Measurements from ENCODE around the gene PCBP4. TPM values are rescaled to one million over a fixed set of nuclear protein-coding genes. Genes with fewer than 3 reads are reported as not detected.

PCBP4 gene
- polyA plus RNA-seq, 6 donors from 2014 or later: 3.0 to 5.7 (median 5.0) TPM

GRCh38 chr3:51954713-51955112 lies 12.5 kb downstream of the PCBP4 start:
- peaks cover 0 to 8% of the 10 kb centered on the region in 2 donors for H3K36me3 Mint-ChIP-seq
- H3K27me3 Mint-ChIP-seq: peaks cover 18 to 34% (median 26%) of the 10 kb centered on the region in 3 donors
- DNase-seq (no peak), ATAC-seq (ENCODE audit: low read depth in 2 of 2) (no peak)
- H3K9me3 Mint-ChIP-seq: no peaks in the 10 kb centered on the region
- H3K27ac Mint-ChIP-seq: no peak overlapping the region
- peaks cover 4% of the 10 kb centered on the region in 3 donors for H3K4me1 Mint-ChIP-seq
- peak overlapping the region in 4 of 8 donors; percentile 30 to 63 (median 49) for H3K4me3 Mint-ChIP-seq

- Mint-ChIP-seq H3K4me3 (peak overlapping the region in 3 of 8 donors; percentile 22 to 36 (median 33)), H3K9me3 (no peaks in the 10 kb centered on the region), H3K4me1 (peaks cover 4% of the 10 kb centered on the region in 3 donors), H3K27me3 (peaks cover 18 to 34% (median 26%) of the 10 kb centered on the region in 3 donors), H3K36me3 (peaks cover 0 to 8% of the 10 kb centered on the region in 2 donors), H3K27ac (peak overlapping the region in 1 of 6 donors; percentile 75)
- ATAC-seq (ENCODE audit: low read depth in 2 of 2) (no peak), DNase-seq (no peak)
Observed at GRCh38 chr3:51954105-51954504, 13.1 kb downstream of the PCBP4 start.

- Mint-ChIP-seq H3K36me3 (peaks cover 0 to 6% of the 10 kb centered on the region in 2 donors), H3K9me3 (no peaks in the 10 kb centered on the region), H3K4me3 (no peak overlapping the region), H3K27me3 (peaks cover 18 to 34% (median 26%) of the 10 kb centered on the region in 3 donors), H3K27ac (no peak overlapping the region), H3K4me1 (peaks cover 4% of the 10 kb centered on the region in 3 donors)
- no peak for ATAC-seq (ENCODE audit: low read depth in 2 of 2)
- DNase-seq: no peak
Observed at GRCh38 chr3:51953445-51953844, 13.8 kb downstream of the PCBP4 start.

- Mint-ChIP-seq H3K36me3 (peaks cover 0 to 8% of the 10 kb centered on the region in 2 donors), H3K27ac (no peak overlapping the region), H3K4me1 (peaks cover 0 to 4% (median 4%) of the 10 kb centered on the region in 3 donors), H3K27me3 (peaks cover 18 to 34% (median 26%) of the 10 kb centered on the region in 3 donors), H3K4me3 (no peak overlapping the region), H3K9me3 (no peaks in the 10 kb centered on the region)
- ATAC-seq (ENCODE audit: low read depth in 2 of 2) (no peak), DNase-seq (no peak)
Observed at GRCh38 chr3:51950899-51951298, 16.4 kb downstream of the PCBP4 start.

GRCh38 chr3:51949121-51949520 lies 18.1 kb downstream of the PCBP4 start:
- H3K27me3 Mint-ChIP-seq: peaks cover 14 to 23% (median 15%) of the 10 kb centered on the region in 3 donors
- H3K36me3 Mint-ChIP-seq: peaks cover 0 to 8% of the 10 kb centered on the region in 2 donors
- no peak overlapping the region for H3K4me3 Mint-ChIP-seq
- ATAC-seq (ENCODE audit: low read depth in 2 of 2) (no peak), DNase-seq (no peak)
- no peaks in the 10 kb centered on the region for H3K9me3 Mint-ChIP-seq
- H3K4me1 Mint-ChIP-seq: peaks cover 0 to 4% (median 2%) of the 10 kb centered on the region in 3 donors
- no peak overlapping the region for H3K27ac Mint-ChIP-seq

GRCh38 chr3:51948016-51948580 lies 19.2 kb downstream of the PCBP4 start:
- Mint-ChIP-seq H3K4me3 (no peak overlapping the region), H3K27ac (no peak overlapping the region), H3K9me3 (no peaks in the 10 kb centered on the region), H3K27me3 (peaks cover 3 to 13% (median 7%) of the 10 kb centered on the region in 3 donors), H3K36me3 (peaks cover 0 to 8% of the 10 kb centered on the region in 2 donors), H3K4me1 (peaks cover under 1 to 2% (median 2%) of the 10 kb centered on the region in 3 donors)
- no peak for DNase-seq
- no peak for ATAC-seq (ENCODE audit: low read depth in 2 of 2)

- peaks cover 0 to 5% (median 3%) of the 10 kb centered on the region in 3 donors for H3K27me3 Mint-ChIP-seq
- H3K36me3 Mint-ChIP-seq: peaks cover 0 to 8% of the 10 kb centered on the region in 2 donors
- no peaks in the 10 kb centered on the region for H3K9me3 Mint-ChIP-seq
- H3K27ac Mint-ChIP-seq: peak overlapping the region in 2 of 6 donors; percentile 12 to 52
- H3K4me1 Mint-ChIP-seq: peaks cover 6 to 8% (median 7%) of the 10 kb centered on the region in 3 donors
- no peak for ATAC-seq (ENCODE audit: low read depth in 2 of 2)
- DNase-seq: no peak
- H3K4me3 Mint-ChIP-seq: no peak overlapping the region
Observed at GRCh38 chr3:51947215-51947900, 19.9 kb downstream of the PCBP4 start.

- peaks cover 6 to 9% (median 8%) of the 10 kb centered on the region in 3 donors for H3K4me1 Mint-ChIP-seq
- ATAC-seq (ENCODE audit: low read depth in 2 of 2) (no peak), DNase-seq (no peak)
- H3K27ac Mint-ChIP-seq: peak overlapping the region in 2 of 6 donors; percentile 12 to 52
- H3K9me3 Mint-ChIP-seq: no peaks in the 10 kb centered on the region
- peaks cover 0 to 8% of the 10 kb centered on the region in 2 donors for H3K36me3 Mint-ChIP-seq
- no peak overlapping the region for H3K4me3 Mint-ChIP-seq
- no peaks in the 10 kb centered on the region for H3K27me3 Mint-ChIP-seq
Observed at GRCh38 chr3:51946796-51947195, 20.5 kb downstream of the PCBP4 start.

- ATAC-seq (ENCODE audit: low read depth in 2 of 2): no peak
- H3K4me3 Mint-ChIP-seq: peak overlapping the region in 3 of 8 donors; percentile 24 to 64 (median 52)
- H3K27me3 Mint-ChIP-seq: no peaks in the 10 kb centered on the region
- H3K9me3 Mint-ChIP-seq: no peaks in the 10 kb centered on the region
- peaks cover 0 to 8% of the 10 kb centered on the region in 2 donors for H3K36me3 Mint-ChIP-seq
- no peak for DNase-seq
- peaks cover 6 to 13% (median 13%) of the 10 kb centered on the region in 3 donors for H3K4me1 Mint-ChIP-seq
- H3K27ac Mint-ChIP-seq: no peak overlapping the region
Observed at GRCh38 chr3:51945926-51946705, 21.1 kb downstream of the PCBP4 start.

GRCh38 chr3:51945031-51945840 lies 22.0 kb downstream of the PCBP4 start:
- H3K4me1 Mint-ChIP-seq: peaks cover 11 to 21% (median 21%) of the 10 kb centered on the region in 3 donors
- DNase-seq (no peak), ATAC-seq (ENCODE audit: low read depth in 2 of 2) (no peak)
- H3K4me3 Mint-ChIP-seq: peak overlapping the region in 2 of 8 donors; percentile 18 to 64
- H3K27ac Mint-ChIP-seq: no peak overlapping the region
- no peaks in the 10 kb centered on the region for H3K9me3 Mint-ChIP-seq
- H3K36me3 Mint-ChIP-seq: peaks cover 0 to 8% of the 10 kb centered on the region in 2 donors
- no peaks in the 10 kb centered on the region for H3K27me3 Mint-ChIP-seq

GRCh38 chr3:51944451-51945021 lies 22.7 kb downstream of the PCBP4 start:
- no peaks in the 10 kb centered on the region for H3K9me3 Mint-ChIP-seq
- H3K4me1 Mint-ChIP-seq: peaks cover 11 to 28% (median 27%) of the 10 kb centered on the region in 3 donors
- ATAC-seq (ENCODE audit: low read depth in 2 of 2): no peak
- H3K36me3 Mint-ChIP-seq: peaks cover 0 to 8% of the 10 kb centered on the region in 2 donors
- H3K27ac Mint-ChIP-seq: peak overlapping the region in 2 of 6 donors; percentile 41 to 56
- no peak for DNase-seq
- no peaks in the 10 kb centered on the region for H3K27me3 Mint-ChIP-seq
- H3K4me3 Mint-ChIP-seq: peak overlapping the region in 1 of 8 donors; percentile 18
